HG03460 (cell line): ENCODE results near the gene S100A4.
"Not testable (repeated sequence)": the region's sequence is repeated elsewhere in the genome, so short reads cannot be mapped to it uniquely, and the experiment has no call there.

Experiments used
- ATAC-seq: cut with Tn5 transposase; IDR thresholded peaks from one replicate; pipeline ENCODE4 v1.9.1; 2021; ENCODE audit not compliant: unreplicated experiment

Gene S100A4

GRCh38 chr1:153535242-153536011, 10.2 kb downstream of the S100A4 start, which contains the start of gene S100A6:
Gene S100A6, minus strand, starts transcription at chr1:153535991. Its CDS starts 652 bp downstream, at chr1:153535339.
- no peak for ATAC-seq

- no peak for ATAC-seq
Measured at GRCh38 chr1:153534925-153535241, 10.7 kb downstream of the S100A4 start.

- ATAC-seq = no peak
Measured at GRCh38 chr1:153534226-153534924, 11.2 kb downstream of the S100A4 start.

GRCh38 chr1:153533689-153534201, 11.9 kb downstream of the S100A4 start:
- ATAC-seq = no peak

GRCh38 chr1:153532769-153533599, 12.6 kb downstream of the S100A4 start:
- no peak for ATAC-seq

- ATAC-seq = no peak
Measured at GRCh38 chr1:153532181-153532580, 13.4 kb downstream of the S100A4 start.

GRCh38 chr1:153531638-153532037, 14.0 kb downstream of the S100A4 start:
- ATAC-seq = no peak

- no peak for ATAC-seq
Measured at GRCh38 chr1:153527683-153528040, 17.9 kb downstream of the S100A4 start.

- no peak for ATAC-seq
Measured at GRCh38 chr1:153527023-153527682, 18.5 kb downstream of the S100A4 start.

- no peak for ATAC-seq
Measured at GRCh38 chr1:153526132-153526543, 19.5 kb downstream of the S100A4 start.

GRCh38 chr1:153525088-153525728, 20.4 kb downstream of the S100A4 start:
- ATAC-seq = no peak

GRCh38 chr1:153522353-153523048, 23.1 kb downstream of the S100A4 start:
- not testable (repeated sequence) for ATAC-seq

- not testable (repeated sequence) for ATAC-seq
Measured at GRCh38 chr1:153521808-153522207, 23.8 kb downstream of the S100A4 start.

GRCh38 chr1:153520818-153521476, 24.7 kb downstream of the S100A4 start:
- ATAC-seq = no peak

GRCh38 chr1:153520137-153520691, 25.4 kb downstream of the S100A4 start:
- ATAC-seq = not testable (repeated sequence)

- ATAC-seq = no peak
Measured at GRCh38 chr1:153519242-153519641, 26.4 kb downstream of the S100A4 start.

GRCh38 chr1:153515504-153516394, 29.9 kb downstream of the S100A4 start:
- no peak for ATAC-seq

GRCh38 chr1:153513666-153514065, 31.9 kb downstream of the S100A4 start:
- ATAC-seq = no peak
